OCI-LY3 (cell line): ENCODE measurements around the gene DPP10.

Source experiments
- EZH2phosphoT487 ChIP-seq: fragments of 200-600 bp; shearing (Covaris generic); IDR thresholded peaks from 2 replicates; pipeline ENCODE4 v1.6.1; 2018; ENCODE audit warnings: antibody characterized with exemption, mixed run types, low read depth
- TF ChIP-seq, protein P1 (sequence below): fragments of 200-600, 300-600 bp; sonication (generic); IDR thresholded peaks from 2 replicates; pipeline ENCODE4 v1.5.1; 2014; ENCODE audit warnings: antibody characterized with exemption, low read length, low read depth

DNA sequence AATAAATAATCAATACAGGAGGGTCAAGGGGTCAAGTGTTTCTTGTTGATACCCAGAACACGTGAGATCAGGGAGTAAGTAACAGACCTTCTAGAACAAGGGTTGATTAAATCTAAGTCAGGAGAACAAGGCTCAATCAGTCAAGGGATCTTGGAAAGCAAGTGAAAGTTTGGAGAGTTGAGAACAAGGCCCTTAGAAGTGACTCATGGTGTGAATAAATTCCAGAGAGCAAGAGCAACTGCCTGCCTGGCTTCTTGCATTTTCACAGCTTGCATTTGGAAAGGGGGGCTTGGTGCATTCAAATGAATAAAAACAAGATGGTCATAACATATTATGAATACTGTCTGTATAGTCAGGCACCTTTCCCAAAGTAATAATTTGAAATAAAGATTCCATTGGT, 256.1 kb downstream of the DPP10 start:
- TF ChIP-seq, protein P1, sequence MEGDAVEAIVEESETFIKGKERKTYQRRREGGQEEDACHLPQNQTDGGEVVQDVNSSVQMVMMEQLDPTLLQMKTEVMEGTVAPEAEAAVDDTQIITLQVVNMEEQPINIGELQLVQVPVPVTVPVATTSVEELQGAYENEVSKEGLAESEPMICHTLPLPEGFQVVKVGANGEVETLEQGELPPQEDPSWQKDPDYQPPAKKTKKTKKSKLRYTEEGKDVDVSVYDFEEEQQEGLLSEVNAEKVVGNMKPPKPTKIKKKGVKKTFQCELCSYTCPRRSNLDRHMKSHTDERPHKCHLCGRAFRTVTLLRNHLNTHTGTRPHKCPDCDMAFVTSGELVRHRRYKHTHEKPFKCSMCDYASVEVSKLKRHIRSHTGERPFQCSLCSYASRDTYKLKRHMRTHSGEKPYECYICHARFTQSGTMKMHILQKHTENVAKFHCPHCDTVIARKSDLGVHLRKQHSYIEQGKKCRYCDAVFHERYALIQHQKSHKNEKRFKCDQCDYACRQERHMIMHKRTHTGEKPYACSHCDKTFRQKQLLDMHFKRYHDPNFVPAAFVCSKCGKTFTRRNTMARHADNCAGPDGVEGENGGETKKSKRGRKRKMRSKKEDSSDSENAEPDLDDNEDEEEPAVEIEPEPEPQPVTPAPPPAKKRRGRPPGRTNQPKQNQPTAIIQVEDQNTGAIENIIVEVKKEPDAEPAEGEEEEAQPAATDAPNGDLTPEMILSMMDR: no peak
- no peak for TF ChIP-seq EZH2phosphoT487
